ENCODE measurements around the gene KCNK5. TPM values are rescaled to one million over a fixed set of nuclear protein-coding genes. Genes with fewer than 3 reads are reported as not detected.

Gene KCNK5
- total and polyA plus RNA-seq, 11 donors: 0.08 to 2.1 (median 0.27) TPM

GRCh38 chr6:39156801-39157200, 72.5 kb downstream of the KCNK5 start:
- Histone ChIP-seq H3K27ac (no peak overlapping the region), H3K4me1 (no peaks in the 10 kb centered on the region), H3K4me3 (no peak overlapping the region), H3K27me3 (peaks cover 0 to 10% (median 0%) of the 10 kb centered on the region in 9 donors), H3K36me3 (no peaks in the 10 kb centered on the region), H3K9me3 (peaks cover 0 to 4% (median 0%) of the 10 kb centered on the region in 12 donors)
- no peak for ATAC-seq
- 86 to 92% (median 88%) methylated on average over 3 of the region's 3 CpGs for WGBS, 4 donors
- intact Hi-C loops (cut with DNase I): no loop called here
- TF ChIP-seq, protein P1, sequence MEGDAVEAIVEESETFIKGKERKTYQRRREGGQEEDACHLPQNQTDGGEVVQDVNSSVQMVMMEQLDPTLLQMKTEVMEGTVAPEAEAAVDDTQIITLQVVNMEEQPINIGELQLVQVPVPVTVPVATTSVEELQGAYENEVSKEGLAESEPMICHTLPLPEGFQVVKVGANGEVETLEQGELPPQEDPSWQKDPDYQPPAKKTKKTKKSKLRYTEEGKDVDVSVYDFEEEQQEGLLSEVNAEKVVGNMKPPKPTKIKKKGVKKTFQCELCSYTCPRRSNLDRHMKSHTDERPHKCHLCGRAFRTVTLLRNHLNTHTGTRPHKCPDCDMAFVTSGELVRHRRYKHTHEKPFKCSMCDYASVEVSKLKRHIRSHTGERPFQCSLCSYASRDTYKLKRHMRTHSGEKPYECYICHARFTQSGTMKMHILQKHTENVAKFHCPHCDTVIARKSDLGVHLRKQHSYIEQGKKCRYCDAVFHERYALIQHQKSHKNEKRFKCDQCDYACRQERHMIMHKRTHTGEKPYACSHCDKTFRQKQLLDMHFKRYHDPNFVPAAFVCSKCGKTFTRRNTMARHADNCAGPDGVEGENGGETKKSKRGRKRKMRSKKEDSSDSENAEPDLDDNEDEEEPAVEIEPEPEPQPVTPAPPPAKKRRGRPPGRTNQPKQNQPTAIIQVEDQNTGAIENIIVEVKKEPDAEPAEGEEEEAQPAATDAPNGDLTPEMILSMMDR (IDR thresholded peaks at IDR 0.05): no peak
- no peak for TF ChIP-seq POLR2A (IDR thresholded peaks at IDR 0.05)
- no peak for DNase-seq

DNA sequence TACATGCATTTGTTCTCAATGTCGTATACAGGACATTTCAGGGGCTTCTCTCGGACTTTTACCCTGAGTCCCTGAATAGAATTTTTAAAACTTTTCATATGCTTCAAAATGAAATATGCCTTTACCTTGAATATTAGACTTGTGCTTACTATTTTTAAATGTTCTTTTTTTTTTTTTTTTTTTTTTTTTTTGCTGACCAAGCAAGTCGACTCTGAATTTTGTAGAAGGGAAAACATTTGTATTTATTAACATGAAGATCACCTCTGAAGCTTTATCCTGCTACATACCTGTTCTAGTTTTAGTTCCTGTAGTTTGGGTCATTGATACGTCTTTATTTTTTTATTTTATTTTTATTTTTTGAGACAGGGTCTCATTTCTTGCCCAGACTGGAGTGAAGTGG, 74.6 kb downstream of the KCNK5 start:
- intact Hi-C loops (cut with DNase I): no loop called here
- Histone ChIP-seq H3K27me3 (peaks cover 0 to 17% (median 5%) of the 10 kb centered on the region in 9 donors), H3K4me3 (no peak overlapping the region), H3K9me3 (peaks cover 0 to 4% (median 0%) of the 10 kb centered on the region in 12 donors), H3K4me1 (no peaks in the 10 kb centered on the region), H3K36me3 (no peaks in the 10 kb centered on the region), H3K27ac (no peak overlapping the region)
- no peak for ATAC-seq
- DNase-seq: no peak
- TF ChIP-seq POLR2A (IDR thresholded peaks at IDR 0.05): no peak
- TF ChIP-seq, protein P1 (IDR thresholded peaks at IDR 0.05): no peak
- 67 to 86% (median 77%) methylated on average over 4 of the region's 4 CpGs for WGBS, 4 donors

DNA sequence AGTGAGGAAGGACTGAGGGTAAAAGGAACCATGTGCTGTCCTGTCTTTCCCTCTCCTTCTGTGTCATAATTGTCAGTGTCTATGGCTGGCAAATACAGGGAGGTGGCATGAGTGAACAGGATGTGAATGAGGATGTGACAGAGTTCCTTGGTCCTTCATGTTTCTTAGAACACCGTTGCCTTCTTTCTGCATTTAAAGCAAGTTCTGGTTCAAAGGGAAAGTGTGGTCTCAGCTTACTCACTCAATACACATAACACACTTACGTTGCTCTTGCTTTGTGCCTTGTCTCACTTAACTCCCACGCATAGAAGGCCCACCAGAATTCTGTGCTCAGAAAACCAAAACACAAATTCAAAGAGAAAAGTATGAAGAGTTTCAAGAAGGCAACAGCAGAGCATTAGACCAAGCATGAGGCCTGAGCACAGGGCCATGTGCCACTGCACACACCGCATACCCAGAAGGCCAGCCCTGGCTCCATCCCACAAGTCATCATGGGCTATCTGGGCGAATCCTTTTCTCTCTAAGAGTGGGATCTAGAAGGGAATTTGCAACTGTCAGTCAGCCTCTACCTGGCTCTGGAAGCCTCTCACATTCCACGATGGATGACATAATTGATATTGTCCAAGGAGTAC, 75.4 kb downstream of the KCNK5 start:
- TF ChIP-seq, protein P1 (IDR thresholded peaks at IDR 0.05): no peak
- no peak for TF ChIP-seq POLR2A (IDR thresholded peaks at IDR 0.05)

GRCh38 chr6:39152262-39152661, 77.0 kb downstream of the KCNK5 start:
- ATAC-seq (peak in 1 of 4 donors; percentile 37), DNase-seq (no peak)
- H3K4me1 ChIP-seq: no peaks in the 10 kb centered on the region
- 57 to 61% (median 60%) methylated on average over 5 of the region's 5 CpGs for WGBS, 4 donors
- H3K36me3 ChIP-seq: no peaks in the 10 kb centered on the region
- TF ChIP-seq, protein P1 (IDR thresholded peaks at IDR 0.05): no peak
- no peak for TF ChIP-seq POLR2A (IDR thresholded peaks at IDR 0.05)
- no peaks in the 10 kb centered on the region for H3K9me3 ChIP-seq
- H3K27me3 ChIP-seq: peaks cover 0 to 28% (median 9%) of the 10 kb centered on the region in 9 donors
- H3K4me3 ChIP-seq: no peak overlapping the region
- peak overlapping the region in 1 of 12 donors; percentile 9 for H3K27ac ChIP-seq
- intact Hi-C loops (cut with DNase I): no loop called here

More for the DNA sequence above, 75.4 kb downstream of the KCNK5 start:
- no peaks in the 10 kb centered on the region for H3K36me3 ChIP-seq
- DNase-seq (no peak), ATAC-seq (no peak)
- WGBS, 4 donors: 83 to 86% (median 84%) methylated on average over 6 of the region's 6 CpGs
- H3K4me3 ChIP-seq: no peak overlapping the region
- intact Hi-C loops (cut with DNase I): no loop called here
- H3K27me3 ChIP-seq: peaks cover 0 to 20% (median 6%) of the 10 kb centered on the region in 9 donors
- H3K4me1 ChIP-seq: no peaks in the 10 kb centered on the region
- H3K9me3 ChIP-seq: no peaks in the 10 kb centered on the region
- H3K27ac ChIP-seq: no peak overlapping the region
